Calu3 (cell line): ENCODE results near the gene GAS7. TPM values are rescaled to one million over a fixed set of nuclear protein-coding genes. Genes with fewer than 3 reads are reported as not detected.

Experiments
- BruUV-seq: library from RNA; stranded (reverse); fragments of 400-500 nt; replicated peaks from 2 replicates; lab custom pipeline; 2021; lab: Mats Ljungman, UMichigan
- CTCF ChIA-PET: fragments of 300-600 bp; sonication (Branson Sonifier 250); formaldehyde crosslinking; loops from one replicate; lab custom pipeline; 2022; ENCODE audit warnings: antibody characterized with exemption; lab: Charles Lee
- DNase-seq: peaks from one replicate; pipeline ENCODE4 v3.0.0; 2022
- H3K27ac Mint-ChIP-seq: one replicate; pipeline ENCODE4 v1.8.0; 2022; ENCODE audit warnings: mixed read lengths; ENCODE audit not compliant: unreplicated experiment
- H3K27me3 Mint-ChIP-seq: one replicate; pipeline ENCODE4 v1.8.0; 2022; ENCODE audit warnings: mixed read lengths; ENCODE audit not compliant: unreplicated experiment
- H3K36me3 Mint-ChIP-seq: one replicate; pipeline ENCODE4 v1.8.0; 2022; ENCODE audit warnings: mild to moderate bottlenecking, moderate library complexity, mixed read lengths; ENCODE audit not compliant: insufficient read depth, unreplicated experiment
- H3K4me1 Mint-ChIP-seq: one replicate; pipeline ENCODE4 v1.8.0; 2022; ENCODE audit warnings: mild to moderate bottlenecking, low read depth, mixed read lengths; ENCODE audit not compliant: unreplicated experiment
- H3K4me3 Mint-ChIP-seq: one replicate; pipeline ENCODE4 v1.8.0; 2022; ENCODE audit warnings: mild to moderate bottlenecking, low read depth, moderate library complexity, mixed read lengths; ENCODE audit not compliant: unreplicated experiment
- H3K9me3 Mint-ChIP-seq: one replicate; pipeline ENCODE4 v1.8.0; 2022; ENCODE audit warnings: low read depth, mixed read lengths; ENCODE audit not compliant: unreplicated experiment
- CTCF ChIP-seq: fragments of 200-600 bp; IDR thresholded peaks from one replicate; pipeline ENCODE4 v1.8.0; 2022; ENCODE audit warnings: antibody characterized with exemption; ENCODE audit not compliant: unreplicated experiment
- intact Hi-C: fragments of 100-400 bp; cut with micrococcal nuclease; formaldehyde crosslinking; loops from one replicate; pipeline ENCODE4 v1.10.0; 2022; ENCODE audit not compliant: unreplicated experiment
- total RNA-seq: library from RNA; stranded (reverse); gene quantifications from 2 replicates; pipeline ENCODE4 v1.2.3, GENCODE V29; 2022

Gene GAS7
- total RNA-seq, 1 experiment from 2014 or later = 0.42 TPM

DNA sequence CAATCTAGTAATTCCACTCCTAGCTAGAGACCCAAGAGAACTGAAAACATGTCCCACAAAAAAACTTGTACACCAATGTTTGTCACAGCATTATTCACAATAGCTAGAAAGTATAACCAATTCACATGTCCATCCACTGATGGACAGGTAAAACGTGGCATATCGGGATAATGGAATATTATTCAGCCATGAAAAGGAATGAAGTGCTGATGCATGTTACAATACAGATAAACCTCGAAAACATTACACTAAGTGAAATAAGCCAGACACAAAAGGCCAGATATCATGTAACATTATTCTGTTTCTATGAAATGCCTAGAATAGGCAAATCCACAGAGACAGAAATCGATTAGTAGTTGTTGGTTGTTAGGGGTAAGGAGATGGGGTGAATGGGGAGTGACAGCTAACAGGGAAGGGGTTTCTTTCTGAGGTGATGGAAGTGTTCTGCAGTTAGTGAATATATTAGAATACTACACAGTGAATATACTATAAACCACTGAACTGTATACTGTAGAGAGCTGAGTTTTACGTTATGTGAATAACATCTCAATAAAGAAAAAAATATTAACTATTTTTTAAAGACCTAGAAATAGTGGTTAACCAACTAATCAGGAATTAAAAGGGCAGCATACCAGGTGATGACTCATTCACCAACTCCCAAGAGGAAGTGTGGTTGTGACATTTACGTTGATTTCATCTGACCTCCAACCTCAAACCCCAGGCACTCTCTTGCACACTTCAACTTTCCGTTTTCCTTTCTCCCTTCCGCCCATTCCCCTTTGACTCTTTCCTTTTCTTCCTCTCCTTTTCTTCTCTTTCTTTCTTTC is 48.6 kb downstream of the GAS7 start:
- H3K27me3 Mint-ChIP-seq = no peaks in the 10 kb centered on the region
- H3K9me3 Mint-ChIP-seq = no peaks in the 10 kb centered on the region
- intact Hi-C loops = no loop called here
- peak overlapping the region; percentile 25 for H3K27ac Mint-ChIP-seq
- TF ChIP-seq CTCF = no peak
- CTCF ChIA-PET = no interaction called here
- no peak overlapping the region for H3K4me3 Mint-ChIP-seq
- BruUV-seq = no TSS peak
- peaks cover 9% of the 10 kb centered on the region for H3K4me1 Mint-ChIP-seq
- no peaks in the 10 kb centered on the region for H3K36me3 Mint-ChIP-seq
- peak; percentile 33 for DNase-seq

DNA sequence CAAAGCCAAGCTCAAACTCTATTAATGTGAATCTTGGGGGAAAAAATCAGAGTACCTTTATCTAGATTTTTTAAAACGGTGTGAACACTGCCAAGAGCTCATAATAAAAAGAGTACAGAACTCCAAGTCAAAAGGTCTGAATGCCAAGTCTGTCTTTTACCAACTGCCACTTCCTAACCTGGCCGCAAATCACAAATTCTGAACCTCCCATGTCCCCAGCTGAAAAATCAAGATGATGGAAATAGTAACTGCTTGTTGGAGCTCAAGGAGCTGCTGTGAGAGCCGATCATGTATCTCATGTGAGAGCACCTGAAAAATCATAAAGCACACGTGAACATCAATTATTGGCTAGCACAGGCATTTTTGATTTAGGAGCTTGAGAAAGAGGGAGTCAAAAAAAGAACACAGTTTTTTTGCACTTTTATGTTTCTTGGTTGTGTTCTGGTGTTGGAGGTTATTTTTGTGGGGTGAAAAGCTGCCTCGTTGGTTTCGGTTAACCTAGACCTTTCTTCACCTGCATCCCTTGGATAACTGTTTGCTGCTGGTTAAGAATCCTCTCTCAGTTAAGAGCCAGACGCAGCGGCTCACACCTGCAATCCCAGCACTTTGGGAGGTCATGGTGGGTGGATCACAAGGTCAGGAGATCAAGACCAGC is 50.5 kb downstream of the GAS7 start:
- no TSS peak for BruUV-seq
- no peak overlapping the region for H3K27ac Mint-ChIP-seq
- no peak for DNase-seq
- intact Hi-C loops = no loop called here
- CTCF ChIA-PET = no interaction called here
- H3K4me1 Mint-ChIP-seq = peaks cover 9% of the 10 kb centered on the region
- TF ChIP-seq CTCF = no peak
- no peaks in the 10 kb centered on the region for H3K27me3 Mint-ChIP-seq
- H3K4me3 Mint-ChIP-seq = no peak overlapping the region
- no peaks in the 10 kb centered on the region for H3K9me3 Mint-ChIP-seq
- no peaks in the 10 kb centered on the region for H3K36me3 Mint-ChIP-seq

DNA sequence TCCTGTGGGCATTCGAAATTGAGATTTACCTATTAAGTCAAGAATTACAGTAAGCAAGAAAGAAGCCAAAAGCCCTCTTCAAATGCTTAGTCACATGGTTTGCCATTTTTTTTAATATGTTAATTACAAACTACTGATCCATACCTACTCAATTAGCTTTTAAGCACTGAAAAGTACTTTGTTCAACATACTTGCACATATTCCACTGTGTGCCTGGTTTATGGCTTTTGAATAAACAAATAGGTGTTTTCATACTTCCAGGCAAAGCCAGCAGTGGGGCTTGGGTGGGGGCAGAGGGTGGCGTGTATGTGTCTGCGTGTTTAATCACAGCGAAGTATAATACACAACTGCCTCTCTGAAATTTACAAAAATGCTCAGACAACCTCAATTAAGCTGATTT is 51.4 kb downstream of the GAS7 start:
- peaks cover 9% of the 10 kb centered on the region for H3K4me1 Mint-ChIP-seq
- no peaks in the 10 kb centered on the region for H3K9me3 Mint-ChIP-seq
- no peaks in the 10 kb centered on the region for H3K36me3 Mint-ChIP-seq
- intact Hi-C loops = no loop called here
- no peaks in the 10 kb centered on the region for H3K27me3 Mint-ChIP-seq
- CTCF ChIA-PET = no interaction called here
- no peak for TF ChIP-seq CTCF
- BruUV-seq = no TSS peak
- H3K27ac Mint-ChIP-seq = no peak overlapping the region
- no peak overlapping the region for H3K4me3 Mint-ChIP-seq
- no peak for DNase-seq

- intact Hi-C loops = no loop called here
- Mint-ChIP-seq H3K27me3 (no peaks in the 10 kb centered on the region), H3K36me3 (no peaks in the 10 kb centered on the region), H3K4me1 (peaks cover 2% of the 10 kb centered on the region), H3K9me3 (no peaks in the 10 kb centered on the region), H3K4me3 (no peak overlapping the region), H3K27ac (no peak overlapping the region)
- no TSS peak for BruUV-seq
- DNase-seq = no peak
- no peak for TF ChIP-seq CTCF
- CTCF ChIA-PET = interaction anchor here (0.6 kb wide), 1 partner anchor 211 kb away, joined by 7 read pairs; no protein-coding TSS in a partner anchor
Observed at GRCh38 chr17:10144982-10145381, 53.4 kb downstream of the GAS7 start.
